AG08396 (cell line): ENCODE measurements around the gene FOXI2.

Source experiments
- DNase-seq: peaks from one replicate; pipeline ENCODE4 v3.0.0; 2012; ENCODE audit warnings: low spot score, mixed read lengths

FOXI2 gene

GRCh38 chr10:127736915-127737562 lies at the start of gene FOXI2:
FOXI2 (plus strand) TSS chr10:127737185; CDS start chr10:127737274, 89 bp downstream.
- DNase-seq, result no peak

GRCh38 chr10:127687548-127687947 lies 49.4 kb upstream of the FOXI2 start:
- no peak for DNase-seq

DNA sequence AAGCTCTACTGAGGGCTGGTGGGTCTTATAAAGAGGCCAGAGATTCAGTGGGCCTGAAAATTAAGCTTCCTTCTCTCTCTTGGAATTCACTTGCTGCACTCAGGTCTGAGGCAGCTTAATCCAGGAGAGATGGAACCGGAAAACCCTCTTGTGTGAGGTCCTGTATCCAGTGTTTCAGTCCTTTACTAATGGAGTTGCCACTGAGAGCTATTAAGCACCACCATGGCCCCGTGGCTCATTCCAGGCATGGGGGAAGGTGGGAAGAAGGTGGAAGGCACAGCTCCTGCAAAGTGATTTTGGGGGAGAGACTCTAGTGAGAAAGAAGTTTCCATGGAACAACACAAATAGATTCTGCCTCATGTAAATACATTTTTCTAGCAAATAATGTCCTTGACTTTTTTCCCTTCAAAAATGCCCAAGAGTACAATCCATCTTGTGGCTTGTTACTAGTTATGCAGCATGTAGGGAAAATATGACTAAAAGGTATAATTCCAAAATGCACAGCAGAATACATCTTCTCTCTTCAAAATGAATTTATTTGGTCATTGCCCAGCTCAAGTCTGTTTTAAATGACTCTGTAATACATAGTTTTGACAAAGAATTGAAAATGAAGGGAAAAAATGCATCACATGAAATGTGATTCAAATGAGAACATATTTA lies 46.7 kb upstream of the FOXI2 start:
- no peak for DNase-seq

GRCh38 chr10:127694580-127695193 lies 42.3 kb upstream of the FOXI2 start:
- no peak for DNase-seq

- DNase-seq, result no peak
Observed at GRCh38 chr10:127695431-127695830, 41.6 kb upstream of the FOXI2 start.

GRCh38 chr10:127698886-127699285 lies 38.1 kb upstream of the FOXI2 start:
- no peak for DNase-seq

DNA sequence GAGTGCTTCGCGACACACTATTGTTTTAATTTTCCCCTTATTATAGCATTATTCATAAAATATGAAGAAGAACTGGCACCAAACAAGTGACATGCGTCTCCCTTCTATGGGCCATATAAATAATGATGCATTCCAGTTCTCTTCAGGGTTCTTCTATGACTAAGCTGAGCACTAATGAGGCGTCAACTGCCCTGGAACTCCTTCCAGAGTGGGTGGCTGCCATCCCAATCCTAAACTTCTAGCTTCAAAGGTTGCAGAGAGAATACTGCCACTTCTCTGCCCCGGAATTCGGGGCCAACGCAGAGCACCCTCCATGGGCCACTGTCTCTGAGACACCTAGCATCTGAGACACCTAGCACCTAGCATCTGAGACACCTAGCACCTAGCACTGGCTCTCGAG lies 37.7 kb upstream of the FOXI2 start:
- no peak for DNase-seq

DNA sequence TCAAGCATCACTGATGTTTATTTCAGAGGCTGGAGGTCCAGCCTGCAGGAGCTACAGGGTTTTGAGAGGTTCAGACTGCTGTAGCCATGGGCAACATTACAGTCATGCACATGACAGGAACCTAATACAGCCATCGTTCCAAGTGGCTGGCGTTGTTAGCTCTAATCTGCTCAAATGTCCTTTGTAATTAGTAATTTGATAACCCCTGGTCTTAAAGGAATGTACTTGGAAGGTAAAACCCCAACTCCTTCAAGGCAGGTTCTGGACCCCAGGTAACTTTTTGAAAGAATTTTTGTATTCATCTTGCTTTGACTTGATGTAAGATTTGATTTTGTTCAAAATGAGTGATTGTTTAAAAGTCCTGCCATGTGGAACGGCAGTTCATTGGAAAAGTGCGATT lies 34.7 kb upstream of the FOXI2 start:
- DNase-seq, result no peak

DNA sequence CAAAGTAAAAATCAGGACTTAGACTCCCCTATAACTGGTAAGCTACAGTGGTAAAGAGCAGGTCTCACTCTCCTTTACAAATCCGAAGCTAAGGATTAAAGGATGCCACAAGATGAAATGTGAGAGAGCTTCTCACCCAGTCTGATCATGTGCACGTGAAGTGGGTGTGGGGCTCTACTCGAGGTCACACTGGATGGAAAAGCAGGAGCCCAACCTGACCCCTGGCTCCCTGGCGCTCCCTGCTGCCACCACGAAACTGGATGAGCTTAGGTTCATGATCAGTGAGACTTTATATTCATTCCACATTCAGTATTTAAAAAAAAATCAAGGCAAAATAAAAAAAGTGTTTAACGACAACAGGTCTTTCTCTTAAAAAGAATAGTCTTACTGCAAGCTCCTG lies 21.7 kb upstream of the FOXI2 start:
- no peak for DNase-seq

DNA sequence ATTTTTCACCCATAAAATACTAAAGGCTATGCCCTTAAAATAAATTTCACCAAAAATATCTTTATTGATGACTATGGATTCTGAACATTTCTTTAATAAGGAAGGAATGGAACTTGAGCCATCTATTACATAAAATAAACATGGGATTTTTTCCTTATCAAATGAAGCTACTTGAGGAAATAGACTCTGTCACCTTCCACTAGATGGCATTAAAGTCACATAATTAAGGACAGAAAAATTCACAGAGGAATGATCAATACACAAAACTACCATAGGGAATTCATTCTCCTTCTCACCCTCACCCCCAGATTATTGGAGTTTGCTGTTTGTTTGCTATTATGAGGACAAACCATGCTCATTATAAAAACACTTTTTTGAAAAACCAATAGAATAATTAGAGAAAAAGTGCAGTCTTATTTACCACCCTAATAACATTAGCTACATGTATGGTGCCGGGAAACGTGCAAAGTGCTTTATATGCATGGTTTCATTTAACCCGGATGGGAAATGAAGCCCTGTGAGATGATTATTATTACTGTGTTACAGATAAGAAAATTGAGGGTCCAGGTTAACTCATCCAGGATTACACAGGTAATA lies 21.1 kb upstream of the FOXI2 start:
- no peak for DNase-seq

GRCh38 chr10:127720142-127720541 lies 16.8 kb upstream of the FOXI2 start:
- no peak for DNase-seq

DNA sequence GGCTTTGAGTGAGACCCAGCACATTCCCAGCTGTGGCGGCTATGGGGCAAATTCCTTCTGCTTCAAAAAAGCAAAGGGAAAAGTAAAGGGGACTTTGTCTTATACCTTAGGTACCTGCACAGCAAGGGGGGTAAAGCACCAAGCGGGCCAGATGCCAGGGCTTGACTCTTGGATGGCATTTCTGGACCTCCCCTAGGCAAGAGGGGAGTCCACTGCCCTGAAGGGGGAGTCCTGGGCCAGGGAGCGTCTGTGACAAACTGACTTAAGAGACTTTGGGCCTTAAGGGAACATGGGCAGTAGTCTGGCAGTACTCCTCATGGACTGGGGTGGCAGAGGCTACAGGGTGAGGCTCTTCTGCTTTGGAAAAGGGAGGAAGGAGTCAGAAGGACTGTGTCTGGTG lies 16.1 kb upstream of the FOXI2 start:
- DNase-seq, result no peak

DNA sequence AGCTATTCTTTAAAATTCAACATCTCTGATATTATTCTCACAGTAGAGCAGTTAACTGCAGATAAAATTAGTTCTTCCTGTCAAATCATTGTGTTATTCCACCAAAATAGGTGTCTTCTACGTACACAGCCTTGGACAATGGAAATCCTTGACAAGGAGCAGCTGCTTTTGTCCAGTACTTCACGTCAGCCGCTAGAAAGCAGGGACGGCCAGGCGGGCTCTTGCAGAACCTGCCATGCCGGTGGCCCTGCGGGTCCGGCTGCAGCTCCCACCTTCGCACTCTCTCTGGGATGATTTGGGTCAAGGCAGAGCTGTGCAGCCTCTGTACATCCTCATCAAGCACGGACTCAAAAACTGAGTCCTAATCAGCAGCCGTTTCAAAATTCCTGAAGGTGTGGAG lies 2.2 kb upstream of the FOXI2 start:
- no peak for DNase-seq

DNA sequence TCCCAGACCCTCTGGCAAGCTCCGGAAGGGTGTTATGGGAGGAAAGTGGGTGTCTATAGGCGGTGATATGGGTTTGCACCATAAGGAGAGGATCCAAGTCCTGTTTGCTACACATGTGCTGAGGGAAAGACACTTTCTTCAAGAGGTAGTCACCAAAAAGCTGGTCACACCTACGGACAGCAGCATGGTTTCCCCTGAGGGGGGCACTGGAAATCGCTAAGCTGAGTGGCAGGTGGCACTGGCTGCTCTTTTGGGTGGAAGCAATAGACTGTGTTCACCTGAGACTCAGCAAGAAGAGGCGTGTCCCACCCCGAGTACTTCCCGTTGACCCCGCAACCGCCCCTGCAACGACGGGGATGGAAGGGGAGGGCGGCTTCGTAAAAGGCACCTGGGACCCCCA lies 1.8 kb upstream of the FOXI2 start:
- DNase-seq, result no peak

DNA sequence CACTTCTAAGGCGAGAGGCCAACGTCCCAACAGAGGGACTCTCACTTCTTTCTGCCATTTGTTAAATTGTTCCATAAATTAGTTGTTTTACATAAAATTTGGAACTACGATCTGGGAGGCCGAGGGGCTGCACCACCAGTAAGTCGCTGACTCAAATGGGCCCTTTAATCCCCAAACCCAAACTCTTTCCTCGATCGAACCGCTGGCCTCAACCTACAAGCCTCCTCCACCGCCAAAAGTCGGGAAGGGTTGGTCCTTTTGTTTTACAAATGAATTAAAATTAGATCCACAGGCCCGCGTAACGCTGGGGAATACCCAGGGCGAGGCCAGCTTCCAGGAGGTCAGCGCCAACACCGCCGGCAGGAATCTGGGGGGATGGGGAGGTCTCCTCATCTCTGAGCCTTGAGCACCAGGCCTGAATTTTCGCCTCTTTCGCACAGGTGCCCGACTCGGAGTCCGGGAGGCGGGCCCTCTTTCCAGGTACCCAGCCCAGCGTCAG lies 1.2 kb upstream of the FOXI2 start:
- DNase-seq, result no peak

GRCh38 chr10:127736222-127736914 lies 617 bp upstream of the FOXI2 start:
- no peak for DNase-seq

GRCh38 chr10:127737563-127738511 lies 852 bp downstream of the FOXI2 start:
- DNase-seq, result no peak

GRCh38 chr10:127738512-127739424 lies 1.8 kb downstream of the FOXI2 start:
- DNase-seq, result no peak

- no peak for DNase-seq
Observed at GRCh38 chr10:127739908-127740307, 2.9 kb downstream of the FOXI2 start.

DNA sequence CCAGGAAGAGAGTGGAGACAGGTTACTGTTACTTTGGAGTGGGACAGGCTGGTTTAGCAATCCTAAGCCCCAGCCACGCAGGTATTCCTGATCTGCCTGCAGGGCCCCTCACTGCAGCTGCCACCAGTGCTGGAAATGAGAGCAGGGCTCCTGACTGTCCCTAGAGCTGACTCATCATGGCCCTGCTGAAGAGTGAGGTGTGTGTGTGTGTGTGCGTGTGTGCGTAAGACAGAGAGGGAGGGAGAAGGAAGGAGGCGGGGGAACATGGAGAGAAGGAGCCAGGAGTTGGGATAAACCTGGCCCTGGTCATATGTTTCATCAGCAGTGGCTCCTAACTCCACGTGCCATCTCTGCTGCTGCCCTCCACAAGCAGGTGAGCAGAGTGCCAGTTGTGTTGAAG lies 3.6 kb downstream of the FOXI2 start:
- DNase-seq, result no peak
